HG03139 (cell line): ENCODE results near the gene NOL9.

Source experiments
- ATAC-seq: cut with Tn5 transposase; IDR thresholded peaks from one replicate; pipeline ENCODE4 v1.9.1; 2021; ENCODE audit not compliant: unreplicated experiment

NOL9 gene

GRCh38 chr1:6526316-6526715, 28.0 kb downstream of the NOL9 start:
- no peak for ATAC-seq

- ATAC-seq = no peak
These were observed 30.7 kb downstream of the NOL9 start for GRCh38 chr1:6523566-6523965.

- no peak for ATAC-seq
These were observed 32.8 kb downstream of the NOL9 start for GRCh38 chr1:6521536-6521935.

DNA sequence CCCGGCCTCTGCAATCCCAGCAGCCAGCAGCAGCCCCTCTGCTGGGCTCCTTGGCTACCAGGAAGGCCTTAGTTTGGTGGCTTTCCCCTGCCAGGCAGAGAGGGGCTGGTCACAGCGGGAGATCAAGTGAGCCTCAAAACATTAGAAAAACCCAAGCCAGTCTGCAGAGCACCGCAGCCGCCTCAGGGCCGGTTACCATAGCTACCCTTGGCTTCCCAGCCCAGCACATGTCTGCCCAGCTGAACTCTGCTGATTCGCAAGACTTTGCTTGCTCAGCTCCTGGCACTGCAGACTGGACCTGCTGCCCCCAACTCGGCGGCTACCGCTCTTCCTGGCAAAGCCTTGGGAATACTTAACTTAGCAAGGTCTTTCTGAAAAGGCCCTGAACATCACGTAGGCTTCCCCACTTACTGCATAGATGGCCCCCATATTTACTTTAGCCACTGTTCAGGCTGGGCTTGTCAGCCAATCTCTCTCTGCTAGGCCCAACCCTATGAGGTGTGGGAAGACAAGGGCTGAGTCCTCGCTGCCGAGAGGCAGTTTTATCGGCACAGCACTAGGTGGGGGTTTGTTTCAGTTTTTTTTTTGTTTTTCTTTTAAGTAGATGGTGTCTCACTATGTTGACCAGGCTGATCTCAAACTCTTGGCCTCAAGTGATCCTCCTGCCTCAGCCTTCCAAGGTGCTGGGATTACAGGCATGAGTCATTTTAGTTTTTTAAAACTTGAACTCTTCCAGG, 34.2 kb downstream of the NOL9 start:
- ATAC-seq = no peak

GRCh38 chr1:6519491-6519934, 34.8 kb downstream of the NOL9 start:
- ATAC-seq = no peak

GRCh38 chr1:6517435-6517851, 36.9 kb downstream of the NOL9 start:
- no peak for ATAC-seq

DNA sequence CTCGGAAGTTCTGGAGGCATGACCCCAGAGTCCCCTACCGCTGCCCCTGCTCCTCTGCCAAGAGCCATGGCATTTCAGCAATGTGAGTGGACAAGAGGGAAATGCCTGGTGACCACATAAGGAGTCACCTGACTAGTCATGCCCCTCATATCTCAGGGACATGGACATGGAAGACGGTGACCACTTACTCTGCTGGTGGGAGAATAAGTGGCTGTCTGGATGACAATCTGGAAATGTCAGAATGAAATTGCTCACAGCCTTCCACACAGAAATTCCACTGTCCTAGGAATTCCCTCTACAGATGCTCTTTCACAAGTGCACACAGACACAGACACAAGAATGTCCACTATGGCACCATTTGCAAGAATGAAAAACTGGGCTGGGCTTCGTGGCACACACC, 38.5 kb downstream of the NOL9 start:
- ATAC-seq = no peak

DNA sequence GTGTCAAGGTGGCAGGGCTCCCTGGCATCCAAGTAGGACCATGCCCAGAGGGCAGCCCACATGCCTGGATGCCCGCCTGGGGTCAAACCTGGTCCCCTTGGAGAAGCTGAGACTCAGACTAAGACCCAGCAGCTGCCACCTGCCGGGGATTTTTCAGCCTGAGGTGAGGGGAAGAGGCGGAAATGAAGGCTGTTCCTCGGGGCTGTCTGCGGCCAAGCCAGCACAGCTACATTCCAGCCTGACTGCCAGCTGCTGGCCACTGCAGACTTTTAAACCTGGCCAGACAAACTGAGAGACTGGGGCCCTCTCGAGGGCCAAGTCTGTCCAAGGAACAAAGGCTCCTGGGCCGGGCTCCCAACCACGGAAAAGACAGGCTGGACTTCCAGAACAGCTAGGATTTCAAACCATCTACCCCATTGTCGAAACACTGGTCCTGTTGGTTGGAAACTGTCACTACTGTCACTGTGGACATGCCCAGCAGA, 41.0 kb downstream of the NOL9 start:
- no peak for ATAC-seq

DNA sequence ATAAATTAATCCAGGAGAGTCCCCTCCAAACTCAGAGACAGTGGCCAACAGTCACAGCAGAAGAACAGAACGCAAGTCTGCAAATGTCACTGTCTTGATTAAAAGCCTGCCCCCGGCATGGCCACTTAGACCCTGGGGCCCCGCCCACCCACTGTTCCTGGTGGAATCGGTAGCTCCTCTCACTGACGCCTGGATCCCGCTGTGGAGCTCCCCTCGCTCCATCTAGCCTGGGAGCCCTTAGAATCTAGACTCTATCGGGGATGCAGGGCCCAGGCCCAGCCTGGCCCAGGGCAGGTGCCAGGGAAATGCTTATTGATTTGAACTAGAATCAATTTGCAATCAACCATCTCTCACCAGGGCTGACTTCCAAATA, 41.4 kb downstream of the NOL9 start:
- no peak for ATAC-seq

DNA sequence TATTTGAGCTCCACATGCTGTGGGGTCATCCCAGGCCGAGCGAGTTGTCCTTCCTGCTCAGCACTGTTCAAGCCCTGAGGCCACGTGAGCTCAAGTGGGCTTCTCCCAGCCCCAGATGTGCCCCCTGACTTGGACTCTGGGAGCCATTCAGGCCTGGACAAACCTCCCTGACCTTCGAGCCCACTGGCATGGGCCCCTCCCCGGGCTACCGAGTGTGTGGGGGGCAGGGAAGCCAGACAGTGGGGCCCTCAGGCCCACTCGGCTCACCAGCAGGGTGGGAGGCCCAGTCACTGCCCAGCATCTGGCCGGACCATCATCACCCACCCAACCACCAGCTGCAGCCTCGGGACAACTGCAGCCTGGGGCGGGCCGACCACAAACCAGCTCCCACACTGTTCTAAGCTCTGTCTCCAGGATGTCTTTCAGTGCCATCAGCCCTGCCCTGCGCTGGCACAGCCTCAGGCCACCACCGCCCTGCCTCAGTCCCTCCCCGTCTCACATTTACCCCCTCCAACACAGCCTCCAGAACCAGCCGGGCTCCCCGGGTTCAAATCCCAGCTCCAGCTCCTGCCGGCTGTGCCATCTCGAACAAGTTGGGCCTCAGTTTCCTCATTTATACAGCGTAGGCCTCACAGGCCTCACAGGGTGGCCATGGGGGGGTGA, 41.9 kb downstream of the NOL9 start:
- ATAC-seq = no peak

DNA sequence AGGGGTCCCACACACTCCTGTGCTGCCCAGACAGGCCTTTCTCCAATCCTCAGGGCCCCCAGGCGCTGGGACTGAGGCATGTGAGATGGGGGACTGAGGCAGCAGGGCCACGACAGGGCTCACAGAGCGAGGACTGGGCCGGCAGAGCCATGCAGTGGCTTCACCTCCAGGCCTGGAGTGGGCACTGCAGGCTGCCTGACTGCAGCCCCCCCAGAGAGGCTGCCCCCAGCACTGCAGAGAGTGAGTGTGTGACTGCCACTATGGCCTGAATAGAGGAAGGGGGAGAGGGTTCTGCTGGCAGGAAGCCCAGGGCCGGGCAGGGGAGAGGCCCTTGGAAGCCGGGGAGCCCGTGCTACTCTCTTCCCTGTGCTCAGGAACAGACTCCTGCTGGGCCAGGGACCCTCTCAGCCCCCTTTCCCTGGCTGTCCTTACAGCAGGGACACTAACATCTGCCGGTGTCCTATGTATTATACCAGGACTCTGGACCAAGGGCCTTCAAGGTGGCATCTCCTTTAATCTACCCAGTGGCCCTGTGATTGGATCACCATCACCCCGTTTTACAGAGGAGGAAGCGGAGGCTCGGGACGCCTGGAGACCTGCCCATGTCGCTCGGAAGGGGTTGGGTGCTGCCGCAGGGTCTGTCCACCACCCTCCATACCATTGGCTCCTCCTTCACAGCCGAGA, 42.6 kb downstream of the NOL9 start:
- ATAC-seq = no peak

GRCh38 chr1:6511056-6511455, 43.3 kb downstream of the NOL9 start:
- no peak for ATAC-seq

DNA sequence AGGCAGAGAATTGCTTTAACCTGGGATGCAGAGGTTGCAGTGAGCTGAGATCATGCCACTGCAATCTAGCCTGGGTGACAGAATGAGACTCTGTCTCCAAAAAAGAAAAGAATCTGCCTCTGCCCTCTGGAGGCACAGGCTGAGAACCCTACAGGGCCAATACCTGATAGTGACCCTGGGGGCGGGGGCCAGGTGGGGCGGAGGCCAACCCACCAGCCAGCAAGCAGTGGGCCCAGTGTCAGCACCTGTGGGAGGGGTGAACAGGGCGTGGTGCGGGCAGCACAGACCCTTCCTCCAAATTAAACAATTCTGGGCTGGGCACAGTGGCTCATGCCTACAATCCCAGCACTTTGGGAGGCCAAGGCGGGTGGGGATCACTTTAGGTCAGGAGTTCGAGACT, 43.8 kb downstream of the NOL9 start:
- no peak for ATAC-seq

- ATAC-seq = no peak
These were observed 44.4 kb downstream of the NOL9 start for GRCh38 chr1:6509919-6510291.

- no peak for ATAC-seq
These were observed 44.9 kb downstream of the NOL9 start for GRCh38 chr1:6509220-6509918.

DNA sequence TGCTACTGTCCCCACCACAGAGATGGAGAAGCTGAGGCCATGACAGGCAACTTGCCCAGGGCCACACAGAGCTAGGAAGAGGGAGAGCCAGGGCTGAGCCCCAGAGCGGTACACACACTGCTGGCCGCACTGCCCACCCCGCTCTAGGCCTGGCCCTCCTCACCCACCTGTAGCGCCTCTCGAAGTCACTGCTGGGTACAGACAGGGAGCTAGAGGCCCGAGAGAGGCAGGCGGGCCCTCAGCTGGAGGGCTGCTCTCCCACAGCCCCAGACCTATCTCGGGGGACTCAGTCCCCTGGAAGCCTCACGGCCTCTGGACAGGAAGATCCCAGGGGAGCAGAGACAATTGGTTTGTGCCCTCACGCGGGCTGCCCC, 45.5 kb downstream of the NOL9 start:
- no peak for ATAC-seq

DNA sequence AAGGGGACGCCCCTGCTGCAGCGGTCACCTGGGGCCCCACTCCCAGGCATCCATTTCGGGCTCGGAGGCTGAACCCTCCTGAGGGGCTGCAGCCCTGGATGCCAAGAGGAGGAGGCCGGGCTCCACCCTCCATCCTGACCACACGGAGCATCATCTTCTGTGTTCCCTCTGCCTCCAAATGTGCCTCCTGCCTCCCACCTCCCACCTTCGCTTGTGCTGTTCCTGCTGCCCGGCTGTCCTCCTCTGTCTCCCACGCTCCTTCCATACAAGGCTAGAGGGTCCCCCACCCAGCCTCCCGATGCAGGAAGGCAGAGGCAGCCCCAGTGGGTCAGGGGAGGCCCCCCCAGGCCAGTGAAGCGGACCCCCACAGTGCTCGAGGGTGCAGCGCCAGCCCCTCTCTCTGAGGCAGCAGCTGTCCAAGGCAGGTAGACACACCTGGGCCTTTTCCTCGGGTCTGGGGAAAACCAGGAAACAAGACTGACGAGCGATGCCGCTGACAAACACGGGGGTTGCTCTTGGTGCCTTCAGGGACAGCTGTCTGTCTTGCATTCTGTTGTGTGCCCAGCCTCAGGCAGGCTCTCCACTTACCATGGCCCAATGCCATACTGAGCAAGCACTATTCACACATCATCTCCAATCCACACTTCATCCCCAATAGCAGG, 46.0 kb downstream of the NOL9 start:
- no peak for ATAC-seq

DNA sequence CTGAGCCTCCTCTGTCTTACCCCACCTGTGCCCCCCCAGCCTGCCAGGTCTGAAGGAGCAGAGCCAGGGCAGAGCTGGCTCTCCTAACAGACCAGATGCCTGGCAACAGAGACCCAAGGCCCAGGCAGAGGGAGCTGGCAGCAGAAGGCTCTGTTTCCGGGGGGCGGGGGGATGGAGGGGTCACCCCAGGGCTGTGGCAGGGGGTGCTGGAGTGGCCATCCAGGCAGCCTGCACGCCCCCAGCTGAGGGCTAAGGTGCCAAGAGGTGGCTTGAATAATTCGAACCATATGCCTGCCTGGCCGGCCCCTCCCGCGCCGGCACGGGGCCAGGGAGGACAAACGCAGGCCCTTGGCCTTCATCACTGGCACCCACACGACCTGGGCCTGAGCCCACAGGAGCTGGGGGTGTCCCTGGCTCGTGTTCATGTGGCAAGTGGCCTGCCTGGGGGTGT, 46.8 kb downstream of the NOL9 start:
- no peak for ATAC-seq

- no peak for ATAC-seq
These were observed 47.3 kb downstream of the NOL9 start for GRCh38 chr1:6507037-6507428.

- ATAC-seq = no peak
These were observed 47.9 kb downstream of the NOL9 start for GRCh38 chr1:6506210-6507036.
